Measurements from ENCODE around the gene ITPR2.

ITPR2 gene

GRCh38 chr12:26807292-26807691 lies 25.7 kb downstream of the ITPR2 start:
- TF ChIP-seq, protein P1, sequence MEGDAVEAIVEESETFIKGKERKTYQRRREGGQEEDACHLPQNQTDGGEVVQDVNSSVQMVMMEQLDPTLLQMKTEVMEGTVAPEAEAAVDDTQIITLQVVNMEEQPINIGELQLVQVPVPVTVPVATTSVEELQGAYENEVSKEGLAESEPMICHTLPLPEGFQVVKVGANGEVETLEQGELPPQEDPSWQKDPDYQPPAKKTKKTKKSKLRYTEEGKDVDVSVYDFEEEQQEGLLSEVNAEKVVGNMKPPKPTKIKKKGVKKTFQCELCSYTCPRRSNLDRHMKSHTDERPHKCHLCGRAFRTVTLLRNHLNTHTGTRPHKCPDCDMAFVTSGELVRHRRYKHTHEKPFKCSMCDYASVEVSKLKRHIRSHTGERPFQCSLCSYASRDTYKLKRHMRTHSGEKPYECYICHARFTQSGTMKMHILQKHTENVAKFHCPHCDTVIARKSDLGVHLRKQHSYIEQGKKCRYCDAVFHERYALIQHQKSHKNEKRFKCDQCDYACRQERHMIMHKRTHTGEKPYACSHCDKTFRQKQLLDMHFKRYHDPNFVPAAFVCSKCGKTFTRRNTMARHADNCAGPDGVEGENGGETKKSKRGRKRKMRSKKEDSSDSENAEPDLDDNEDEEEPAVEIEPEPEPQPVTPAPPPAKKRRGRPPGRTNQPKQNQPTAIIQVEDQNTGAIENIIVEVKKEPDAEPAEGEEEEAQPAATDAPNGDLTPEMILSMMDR (IDR thresholded peaks at IDR 0.05; ENCODE audit: borderline replicate concordance, insufficient read depth, low read depth, low read length): no peak
- no peak overlapping the region for H3K4me3 ChIP-seq (ENCODE audit: low read depth, low read length)

- H3K4me3 ChIP-seq (ENCODE audit: low read depth, low read length): no peak overlapping the region
- TF ChIP-seq, protein P1 (IDR thresholded peaks at IDR 0.05; ENCODE audit: borderline replicate concordance, insufficient read depth, low read depth, low read length): no peak
Observed at GRCh38 chr12:26806556-26806955, 26.4 kb downstream of the ITPR2 start.

DNA sequence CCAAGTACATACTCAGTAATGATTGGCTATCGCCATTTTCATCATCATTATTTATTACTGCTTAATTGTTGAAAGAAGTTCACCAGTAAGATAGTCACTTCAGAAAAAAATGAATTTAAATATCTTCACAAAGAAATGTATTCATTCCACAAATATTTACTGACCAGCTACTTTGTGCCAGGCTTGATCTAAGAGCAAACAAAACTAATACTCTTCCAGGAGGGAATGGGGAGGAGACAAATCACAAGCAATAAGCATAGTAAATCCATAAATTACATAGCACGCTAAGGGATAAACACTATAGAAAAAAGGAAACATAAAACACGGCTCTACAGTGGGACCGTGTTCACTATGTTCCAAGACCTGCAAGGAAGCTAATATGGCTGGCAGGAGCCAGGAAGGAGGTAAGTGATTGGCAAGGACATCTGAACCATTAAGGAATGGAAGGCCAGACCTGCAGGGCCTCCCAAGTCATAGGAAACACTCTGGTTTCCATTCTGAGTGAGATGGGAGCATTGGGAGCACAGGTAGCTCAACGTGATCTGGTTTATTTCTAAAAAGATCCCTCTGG lies 27.5 kb downstream of the ITPR2 start:
- no peak overlapping the region for H3K4me3 ChIP-seq (ENCODE audit: low read depth, low read length)
- TF ChIP-seq, protein P1 (IDR thresholded peaks at IDR 0.05; ENCODE audit: borderline replicate concordance, insufficient read depth, low read depth, low read length): no peak

DNA sequence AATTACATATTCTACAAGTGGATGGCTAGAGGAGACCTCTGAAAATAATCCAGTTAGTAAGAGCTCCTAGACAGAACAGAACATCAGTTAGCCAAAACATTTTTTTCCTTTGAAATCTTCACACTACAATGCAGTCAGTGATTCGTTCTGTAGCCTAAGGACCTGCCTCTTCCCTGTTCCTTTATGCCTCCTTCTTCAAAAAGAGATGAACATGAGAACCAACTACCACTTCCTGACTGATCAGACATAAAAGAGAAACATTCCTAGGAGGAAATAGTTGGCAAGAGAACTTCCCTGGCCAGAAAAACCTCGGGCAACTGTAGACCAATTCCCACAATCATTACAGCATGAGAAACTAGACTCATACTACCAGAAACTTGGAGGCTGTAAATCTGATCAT lies 29.4 kb downstream of the ITPR2 start:
- no peak overlapping the region for H3K4me3 ChIP-seq (ENCODE audit: low read depth, low read length)
- TF ChIP-seq, protein P1 (IDR thresholded peaks at IDR 0.05; ENCODE audit: borderline replicate concordance, insufficient read depth, low read depth, low read length): no peak

GRCh38 chr12:26801486-26801885 lies 31.5 kb downstream of the ITPR2 start:
- TF ChIP-seq, protein P1 (IDR thresholded peaks at IDR 0.05; ENCODE audit: borderline replicate concordance, insufficient read depth, low read depth, low read length): no peak
- no peak overlapping the region for H3K4me3 ChIP-seq (ENCODE audit: low read depth, low read length)

DNA sequence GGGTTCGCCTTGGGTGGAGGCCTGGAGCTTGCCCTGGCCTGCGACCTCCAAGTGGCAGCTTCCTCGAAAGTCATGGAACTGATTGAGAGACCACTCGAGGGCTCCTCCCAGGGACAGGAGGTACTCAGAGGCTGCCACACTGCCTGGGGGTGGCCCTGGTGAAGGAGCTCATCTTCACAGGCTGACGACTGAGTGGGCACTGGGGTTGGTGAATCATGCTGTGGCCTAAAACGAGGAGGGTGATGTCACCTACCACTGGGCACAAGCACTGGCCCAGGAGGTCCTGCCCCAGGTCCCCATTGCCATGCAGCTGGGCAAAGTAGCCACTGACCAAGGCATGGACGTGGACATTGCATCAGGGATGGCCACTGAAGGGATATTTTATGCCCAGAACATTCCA lies 32.1 kb downstream of the ITPR2 start:
- H3K4me3 ChIP-seq (ENCODE audit: low read depth, low read length): no peak overlapping the region
- TF ChIP-seq, protein P1 (IDR thresholded peaks at IDR 0.05; ENCODE audit: borderline replicate concordance, insufficient read depth, low read depth, low read length): no peak

DNA sequence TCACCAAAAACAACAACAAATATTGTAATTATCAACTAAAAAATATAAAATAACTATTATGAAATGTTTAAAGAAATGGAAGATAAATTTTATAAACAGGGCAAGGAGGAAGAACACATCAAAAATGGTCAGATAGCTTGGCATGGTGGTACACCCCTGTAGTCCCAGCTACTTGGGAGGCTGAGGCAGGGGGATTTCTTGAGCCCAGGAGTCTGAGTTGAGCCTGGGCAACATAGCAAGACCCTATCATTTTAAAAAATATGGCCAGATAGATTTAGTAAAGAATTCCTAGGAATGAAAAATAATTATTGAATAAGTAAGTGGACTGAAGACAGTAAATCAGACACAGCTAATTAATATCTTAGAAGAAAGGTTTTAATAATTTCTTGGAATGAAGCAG lies 32.6 kb downstream of the ITPR2 start:
- no peak overlapping the region for H3K4me3 ChIP-seq (ENCODE audit: low read depth, low read length)
- TF ChIP-seq, protein P1 (IDR thresholded peaks at IDR 0.05; ENCODE audit: borderline replicate concordance, insufficient read depth, low read depth, low read length): no peak

Measured in GM12875 (cell line).